ENCODE measurements around the gene TEX19. TPM values are rescaled to one million over a fixed set of nuclear protein-coding genes. Genes with fewer than 3 reads are reported as not detected.

Gene TEX19
- total and polyA plus RNA-seq, 9 of the 15 experiments (the other 6 are each of a cell fraction or from before 2014, with no cell fraction given) = 0.10 to 4.9 (median 1.9) TPM

GRCh38 chr17:82348866-82349265 is 10.2 kb upstream of the TEX19 start:
- FAIRE-seq (no peak), ATAC-seq (no peak), DNase-seq (ENCODE audit: extremely low read depth in 1 of 4, low spot score in 3 of 4) (no peak)
- Histone ChIP-seq H3K4me3 (no peak overlapping the region), H3K4me1 (replicated peaks in 1 of 2; ENCODE audit: control insufficient read depth in 2 of 2, insufficient read depth in 2 of 2, low read length in 2 of 2) (peaks cover 39 to 78% of the 10 kb centered on the region in 2 experiments), H3K27me3 (ENCODE audit: control insufficient read depth in 2 of 2, insufficient read depth in 2 of 2, low read length in 2 of 2) (no peaks in the 10 kb centered on the region), H3K79me2 (ENCODE audit: control insufficient read depth, insufficient read depth, low read length) (no peaks in the 10 kb centered on the region), H3K36me3 (ENCODE audit: control insufficient read depth, insufficient read depth, low read length) (no peaks in the 10 kb centered on the region), H3K4me2 (ENCODE audit: insufficient read depth, low read length) (no peak overlapping the region; the same call in 1 of the 2 replicates), H4K20me1 (replicated peaks; ENCODE audit: control insufficient read depth, insufficient read depth, low read length) (no peaks in the 10 kb centered on the region), H3K9ac (ENCODE audit: insufficient read depth in 1 of 2, low read depth in 2 of 2, low read length in 2 of 2) (peak overlapping the region in 1 of 2 experiments; percentile 75; a peak in 1 of 4 replicates), H3K9me3 (replicated peaks; ENCODE audit: control insufficient read depth, insufficient read depth, low read depth, low read length) (no peaks in the 10 kb centered on the region), H3K27ac (ENCODE audit: extremely low read depth, low read depth, low read length) (no peak overlapping the region), H2AFZ (ENCODE audit: low read depth, low read length) (peak overlapping the region; percentile 49; the same call in 1 of the 2 replicates), H3K9me1 (ENCODE audit: control insufficient read depth, insufficient read depth, low read length) (no peaks in the 10 kb centered on the region)
- 49% methylated on average over 10 of the region's 11 CpGs for WGBS (ENCODE audit: insufficient coverage, low coverage, missing lambda C conversion rate)
- intact Hi-C loops (cut with micrococcal nuclease) = loop anchor here (10.0 kb wide), 1 partner anchor 314 kb away; the partner anchor contains the start of genes DCXR and RAC3
- in situ Hi-C loops (cut with MboI) = no loop called here
- ChIA-PET POLR2A (interaction anchor here (0.8 to 1.7 kb wide), 3 partner anchors 9 to 69 kb away, joined by 3 to 4 read pairs (median 4); partner anchors contain the start of gene HEXD), CTCF (ENCODE audit: low intra/inter-chr PET ratio) (no interaction called here)
- TF ChIP-seq ETS2 (tag; IDR thresholded peaks at IDR 0.05; ENCODE audit: borderline replicate concordance, poor library complexity, severe bottlenecking) = no peak
- TF ChIP-seq MTA3 (IDR thresholded peaks at IDR 0.05; ENCODE audit: borderline replicate concordance) = no peak
- no peak for TF ChIP-seq SIRT6 (IDR thresholded peaks at IDR 0.05; ENCODE audit: low read depth, low read length)
- TF ChIP-seq FOXK1 (CRISPR knock-in tag; IDR thresholded peaks at IDR 0.05; ENCODE audit: borderline replicate concordance) = no peak
- TF ChIP-seq TCFL5 (CRISPR knock-in tag; conservative IDR thresholded peaks at IDR 0.05) = no peak
- BruUV-seq (replicated peaks) = no TSS peak
